Stimulated activated effector memory CD8-positive, alpha-beta T cell treated with anti-CD3 and anti-CD28 coated beads, Interleukin-12 subunit alpha, Interleukin-12 subunit beta, amount 100 ng/mL, for 72 hours (primary cell): ENCODE measurements around the gene CRY2.
"Not testable (repeated sequence)": the region's sequence is repeated elsewhere in the genome, so short reads cannot be mapped to it uniquely, and the experiment has no call there.

ENCODE experiments used
- ATAC-seq: fragments of 150-1000 bp; cut with Tn5 transposase; 2 replicates; pipeline ENCODE4 v1.10.0; 2021
- DNase-seq, 2 donors: peaks; one replicate each; pipeline ENCODE4 v3.0.0; 2021 to 2022; ENCODE audit warnings: low spot score in 2 of 2
- H3K27ac Mint-ChIP-seq: one replicate; pipeline ENCODE4 v1.8.0; 2022; ENCODE audit warnings: mild to moderate bottlenecking, mixed read lengths
- H3K36me3 Mint-ChIP-seq: one replicate; pipeline ENCODE4 v1.8.0; 2022; ENCODE audit warnings: mild to moderate bottlenecking, mixed read lengths
- H3K4me1 Mint-ChIP-seq: one replicate; pipeline ENCODE4 v1.8.0; 2022; ENCODE audit warnings: mixed read lengths
- H3K4me3 Mint-ChIP-seq: one replicate; pipeline ENCODE4 v1.8.0; 2022; ENCODE audit warnings: mild to moderate bottlenecking, mixed read lengths
- H3K9me3 Mint-ChIP-seq: one replicate; pipeline ENCODE4 v1.8.0; 2022; ENCODE audit warnings: mixed read lengths

The CRY2 gene

DNA sequence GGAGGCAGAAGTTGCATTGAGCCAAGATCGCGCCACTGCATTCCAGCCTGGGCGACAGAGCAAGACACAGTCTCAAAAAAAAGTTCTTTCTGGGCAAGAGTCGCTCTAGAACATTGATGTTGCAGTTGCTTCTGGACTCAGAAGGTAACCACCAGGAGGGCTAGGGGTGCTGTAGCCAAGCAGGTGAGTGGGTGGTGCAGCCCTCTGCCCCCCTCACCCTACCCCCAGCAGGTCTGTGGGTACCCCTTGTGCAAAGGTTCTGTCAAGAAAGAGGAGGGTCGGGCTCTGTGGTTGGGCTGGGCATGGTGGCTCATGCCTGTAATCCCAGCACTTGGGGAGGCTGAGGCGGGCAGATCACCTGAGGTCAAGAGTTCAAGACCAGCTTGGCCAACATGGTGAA is 38.8 kb upstream of the CRY2 start:
- not testable (repeated sequence) for H3K9me3 Mint-ChIP-seq, ATAC-seq, H3K27ac Mint-ChIP-seq, DNase-seq
- H3K36me3 Mint-ChIP-seq = peaks cover 33% of the 10 kb centered on the region
- H3K4me1 Mint-ChIP-seq = peaks cover 51% of the 10 kb centered on the region
- peak overlapping the region; percentile 93 for H3K4me3 Mint-ChIP-seq

DNA sequence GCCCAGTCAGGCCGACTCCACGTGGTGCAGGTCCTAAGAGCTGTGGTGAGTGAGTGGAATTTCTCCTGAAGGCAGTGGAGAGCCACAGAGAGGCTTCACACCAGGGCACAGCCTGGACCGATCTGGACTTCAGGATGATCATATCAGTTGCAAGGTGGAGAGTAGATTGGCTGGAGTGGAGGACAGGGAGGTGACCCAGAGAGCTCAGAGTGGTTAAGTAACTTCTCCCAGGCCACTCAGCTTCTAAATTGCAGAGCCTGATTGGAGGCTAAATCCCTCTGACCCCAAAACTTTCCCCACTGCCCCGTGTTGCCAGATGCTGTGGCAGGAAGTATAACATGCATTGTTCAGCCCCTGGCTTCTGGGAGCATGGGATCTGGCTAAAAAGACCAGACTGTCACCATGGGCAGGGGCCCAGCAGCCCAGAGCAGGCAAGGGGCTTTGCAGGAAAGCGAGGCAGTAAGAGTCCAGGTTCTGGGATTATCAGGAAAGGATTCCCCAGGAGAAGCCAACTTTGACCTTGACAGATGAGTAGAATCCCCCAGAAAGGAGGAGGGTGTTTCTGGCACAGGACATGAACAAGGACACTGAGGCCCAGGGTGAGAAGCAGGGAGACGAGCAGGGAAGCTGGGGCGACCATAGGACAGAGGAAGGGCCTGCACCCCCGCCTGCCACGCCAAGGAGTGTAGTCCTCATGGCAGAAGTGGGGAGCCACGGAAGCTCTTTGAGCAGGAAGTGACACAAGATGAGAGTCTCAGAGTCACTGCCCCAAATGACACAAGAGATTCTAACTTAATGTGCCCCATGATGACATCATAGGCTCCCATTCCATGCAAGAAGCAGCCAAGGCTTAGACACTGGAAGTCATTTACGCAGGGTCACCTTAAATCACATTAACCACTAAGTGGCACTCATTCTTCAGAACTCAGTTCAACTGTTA is 37.5 kb upstream of the CRY2 start:
- Mint-ChIP-seq H3K9me3 (no peaks in the 10 kb centered on the region), H3K4me3 (no peak overlapping the region), H3K36me3 (peaks cover 28% of the 10 kb centered on the region), H3K4me1 (peaks cover 51% of the 10 kb centered on the region), H3K27ac (peak overlapping the region; percentile 76)
- ATAC-seq (no peak), DNase-seq (no peak)

DNA sequence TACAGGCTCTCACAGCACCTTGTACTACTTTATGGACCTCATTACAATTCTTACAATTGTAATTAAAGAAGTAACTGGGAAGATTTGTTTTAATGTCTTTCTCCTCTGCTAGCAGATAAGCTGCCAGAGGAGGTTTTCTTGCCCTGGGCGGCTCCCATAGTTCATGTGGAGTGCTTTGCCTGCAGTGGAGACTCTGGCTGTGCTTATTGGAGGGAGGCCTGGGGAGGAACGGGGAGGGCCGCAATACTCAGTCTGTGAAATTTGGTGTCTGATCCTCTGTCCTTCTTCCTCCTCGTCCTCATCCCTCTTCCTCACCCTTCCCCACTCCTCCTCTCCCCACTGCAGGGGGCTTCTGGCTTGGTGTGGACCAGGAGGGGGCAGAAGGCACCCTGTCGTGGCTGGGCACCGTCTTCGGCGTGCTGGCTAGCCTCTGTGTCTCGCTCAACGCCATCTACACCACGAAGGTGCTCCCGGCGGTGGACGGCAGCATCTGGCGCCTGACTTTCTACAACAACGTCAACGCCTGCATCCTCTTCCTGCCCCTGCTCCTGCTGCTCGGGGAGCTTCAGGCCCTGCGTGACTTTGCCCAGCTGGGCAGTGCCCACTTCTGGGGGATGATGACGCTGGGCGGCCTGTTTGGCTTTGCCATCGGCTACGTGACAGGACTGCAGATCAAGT is 36.7 kb upstream of the CRY2 start:
- H3K4me1 Mint-ChIP-seq = peaks cover 51% of the 10 kb centered on the region
- no peak for ATAC-seq
- no peaks in the 10 kb centered on the region for H3K9me3 Mint-ChIP-seq
- no peak overlapping the region for H3K4me3 Mint-ChIP-seq
- H3K36me3 Mint-ChIP-seq = peaks cover 27% of the 10 kb centered on the region
- DNase-seq = no peak
- H3K27ac Mint-ChIP-seq = peak overlapping the region; percentile 76

DNA sequence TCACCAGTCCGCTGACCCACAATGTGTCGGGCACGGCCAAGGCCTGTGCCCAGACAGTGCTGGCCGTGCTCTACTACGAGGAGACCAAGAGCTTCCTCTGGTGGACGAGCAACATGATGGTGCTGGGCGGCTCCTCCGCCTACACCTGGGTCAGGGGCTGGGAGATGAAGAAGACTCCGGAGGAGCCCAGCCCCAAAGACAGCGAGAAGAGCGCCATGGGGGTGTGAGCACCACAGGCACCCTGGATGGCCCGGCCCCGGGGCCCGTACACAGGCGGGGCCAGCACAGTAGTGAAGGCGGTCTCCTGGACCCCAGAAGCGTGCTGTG is 36.2 kb upstream of the CRY2 start:
- Mint-ChIP-seq H3K27ac (no peak overlapping the region), H3K9me3 (no peaks in the 10 kb centered on the region), H3K4me3 (no peak overlapping the region), H3K36me3 (peaks cover 27% of the 10 kb centered on the region), H3K4me1 (peaks cover 47% of the 10 kb centered on the region)
- DNase-seq (no peak), ATAC-seq (no peak)

DNA sequence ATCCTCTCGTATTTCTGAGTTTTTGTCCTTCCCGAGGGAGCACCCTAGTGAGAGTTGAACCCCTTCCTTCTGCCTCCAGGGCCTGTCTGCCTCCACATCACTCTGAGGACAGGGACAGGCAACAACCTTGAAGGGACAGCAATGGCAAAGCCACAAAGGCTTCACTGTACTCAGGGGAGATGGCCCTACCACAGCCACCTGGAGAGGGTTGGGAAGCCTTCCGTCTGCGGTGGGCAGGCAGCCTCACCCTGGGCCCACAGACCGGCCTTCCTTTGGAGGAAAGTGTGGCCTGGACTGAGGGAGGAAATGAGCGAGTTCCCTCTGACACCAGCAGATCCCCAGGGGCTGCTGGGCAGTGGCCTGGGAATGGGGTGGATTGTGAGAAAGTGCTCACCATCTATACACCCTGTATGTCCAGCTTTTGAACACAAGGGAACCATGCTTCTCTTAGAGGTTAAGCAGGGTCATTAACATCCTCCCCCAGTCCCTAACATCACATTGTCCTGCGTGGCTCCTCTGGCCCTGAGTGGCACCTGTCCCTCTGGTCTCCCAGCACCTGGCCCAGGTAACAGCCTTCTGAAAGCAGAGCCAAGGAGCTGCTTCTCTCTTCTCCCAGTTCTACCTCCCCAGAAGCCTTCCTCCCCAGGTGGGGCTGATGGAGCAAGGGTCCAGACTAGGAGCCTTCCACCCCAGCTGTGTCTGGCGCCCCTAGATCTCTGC is 35.5 kb upstream of the CRY2 start:
- DNase-seq (no peak), ATAC-seq (no peak)
- Mint-ChIP-seq H3K4me1 (peaks cover 40% of the 10 kb centered on the region), H3K27ac (no peak overlapping the region), H3K9me3 (no peaks in the 10 kb centered on the region), H3K4me3 (no peak overlapping the region), H3K36me3 (peaks cover 27% of the 10 kb centered on the region)

DNA sequence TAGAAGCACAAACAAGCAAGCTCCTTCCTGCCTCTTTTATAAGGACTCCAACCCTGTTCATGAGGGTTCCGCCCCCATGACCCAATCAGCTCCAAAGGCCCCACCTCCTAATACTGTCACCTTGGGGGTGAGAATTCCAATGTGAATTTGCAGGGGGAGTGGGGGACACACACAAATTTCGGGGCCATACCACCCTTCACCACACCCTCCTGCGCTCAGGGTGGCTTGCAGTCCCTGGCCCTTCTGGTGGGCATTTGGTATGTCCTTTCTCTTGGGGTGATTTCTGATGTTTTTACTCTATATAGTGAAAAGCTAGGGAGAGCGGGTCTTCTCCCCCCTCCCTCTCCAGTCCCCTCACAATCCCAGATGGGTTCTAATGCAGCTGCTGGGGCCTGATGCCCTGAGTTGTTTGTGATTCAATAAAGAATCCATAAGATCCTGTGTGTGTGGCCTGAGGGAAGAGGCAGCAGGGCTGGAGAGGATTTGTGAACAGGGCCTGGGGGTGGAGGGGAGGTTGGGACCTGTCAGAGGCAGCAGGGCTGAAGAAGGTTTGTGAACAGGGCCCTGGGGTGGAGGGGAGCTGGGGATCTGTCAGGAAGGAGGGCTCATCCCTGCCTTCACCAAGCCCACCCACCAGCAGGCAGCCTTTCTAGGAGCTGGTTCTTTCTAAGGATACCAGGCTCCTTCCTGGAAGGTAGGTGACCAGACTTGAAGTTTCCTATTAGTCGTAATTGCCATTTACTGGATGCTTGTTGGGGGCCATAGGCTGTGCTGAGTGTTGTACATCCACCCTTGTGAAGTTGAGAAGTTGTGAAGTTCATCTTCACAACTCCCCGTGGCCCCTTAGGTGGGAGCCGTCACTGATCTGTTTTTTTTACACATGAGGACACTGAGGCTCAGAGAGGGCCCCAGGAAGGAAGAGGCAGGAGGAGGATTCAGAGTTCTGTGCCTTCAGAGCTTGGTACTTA is 34.4 kb upstream of the CRY2 start:
- peaks cover 27% of the 10 kb centered on the region for H3K36me3 Mint-ChIP-seq
- H3K4me3 Mint-ChIP-seq = no peak overlapping the region
- H3K9me3 Mint-ChIP-seq = no peaks in the 10 kb centered on the region
- no peak for DNase-seq
- H3K4me1 Mint-ChIP-seq = peaks cover 29% of the 10 kb centered on the region
- ATAC-seq = no peak
- peak overlapping the region; percentile 60 for H3K27ac Mint-ChIP-seq

DNA sequence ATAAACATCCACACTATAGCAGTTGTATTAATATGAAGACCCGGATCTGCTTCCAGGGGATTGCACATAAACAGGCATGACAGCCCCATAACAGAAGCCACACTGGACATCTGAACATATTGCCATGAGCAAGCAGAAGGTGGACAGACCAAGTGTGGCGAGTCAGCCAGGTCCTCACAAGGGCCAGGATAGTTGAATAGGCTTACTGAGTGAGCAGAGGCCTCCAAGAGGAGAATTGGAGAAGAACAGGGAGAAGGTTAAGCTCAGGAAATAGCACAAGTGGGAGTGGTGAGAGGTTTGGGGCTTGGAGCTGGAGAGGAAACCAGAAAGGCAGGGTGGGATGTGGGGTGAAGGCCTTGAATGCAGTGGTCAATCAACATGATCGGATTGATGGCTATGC is 31.5 kb upstream of the CRY2 start:
- Mint-ChIP-seq H3K4me3 (no peak overlapping the region), H3K27ac (no peak overlapping the region), H3K36me3 (peaks cover 18% of the 10 kb centered on the region), H3K4me1 (peaks cover 2% of the 10 kb centered on the region), H3K9me3 (no peaks in the 10 kb centered on the region)
- ATAC-seq (no peak), DNase-seq (no peak)

DNA sequence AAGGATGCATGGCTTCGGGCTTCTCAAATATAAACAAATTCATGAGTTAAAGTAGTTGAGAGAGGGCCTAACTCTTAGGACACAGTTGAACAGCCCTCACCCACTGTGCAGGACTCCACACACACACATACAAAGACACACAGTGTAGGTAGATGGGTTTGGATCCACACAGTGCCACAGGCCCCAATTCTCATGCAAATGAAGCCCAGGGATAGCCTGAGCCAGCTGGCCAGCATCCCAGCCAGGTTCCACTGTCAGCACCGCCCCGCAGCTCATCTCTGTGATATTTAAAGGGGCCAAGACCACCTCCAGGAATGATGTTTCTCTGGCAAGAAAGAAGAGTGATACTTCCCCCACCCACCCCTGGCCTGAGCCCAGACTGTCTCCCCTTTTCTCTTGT is 30.7 kb upstream of the CRY2 start:
- Mint-ChIP-seq H3K9me3 (no peaks in the 10 kb centered on the region), H3K36me3 (peaks cover 12% of the 10 kb centered on the region), H3K27ac (no peak overlapping the region), H3K4me3 (no peak overlapping the region), H3K4me1 (no peaks in the 10 kb centered on the region)
- ATAC-seq (no peak), DNase-seq (no peak)

DNA sequence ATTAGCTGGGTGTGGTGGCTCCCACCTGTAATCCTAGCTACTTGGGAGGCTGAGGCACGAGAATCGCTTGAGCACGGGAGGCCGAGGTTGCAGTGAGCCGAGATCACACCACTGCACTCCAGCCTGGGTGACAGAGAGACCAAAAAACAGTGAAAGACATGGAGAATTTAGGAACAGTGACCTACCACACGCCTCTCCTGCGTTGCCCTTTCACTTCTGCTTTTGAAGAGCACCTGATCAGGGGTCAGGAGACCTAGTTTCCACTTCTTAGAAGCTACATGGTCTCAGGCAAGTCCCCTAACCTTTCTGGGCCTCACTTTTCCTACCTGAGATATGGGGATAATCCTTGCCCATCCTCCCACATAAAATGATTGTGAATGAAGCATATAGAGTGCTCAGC is 30.1 kb upstream of the CRY2 start:
- peaks cover 7% of the 10 kb centered on the region for H3K36me3 Mint-ChIP-seq
- H3K4me3 Mint-ChIP-seq = no peak overlapping the region
- no peaks in the 10 kb centered on the region for H3K4me1 Mint-ChIP-seq
- no peaks in the 10 kb centered on the region for H3K9me3 Mint-ChIP-seq
- ATAC-seq (no peak), DNase-seq (no peak)
- H3K27ac Mint-ChIP-seq = peak overlapping the region; percentile 9

DNA sequence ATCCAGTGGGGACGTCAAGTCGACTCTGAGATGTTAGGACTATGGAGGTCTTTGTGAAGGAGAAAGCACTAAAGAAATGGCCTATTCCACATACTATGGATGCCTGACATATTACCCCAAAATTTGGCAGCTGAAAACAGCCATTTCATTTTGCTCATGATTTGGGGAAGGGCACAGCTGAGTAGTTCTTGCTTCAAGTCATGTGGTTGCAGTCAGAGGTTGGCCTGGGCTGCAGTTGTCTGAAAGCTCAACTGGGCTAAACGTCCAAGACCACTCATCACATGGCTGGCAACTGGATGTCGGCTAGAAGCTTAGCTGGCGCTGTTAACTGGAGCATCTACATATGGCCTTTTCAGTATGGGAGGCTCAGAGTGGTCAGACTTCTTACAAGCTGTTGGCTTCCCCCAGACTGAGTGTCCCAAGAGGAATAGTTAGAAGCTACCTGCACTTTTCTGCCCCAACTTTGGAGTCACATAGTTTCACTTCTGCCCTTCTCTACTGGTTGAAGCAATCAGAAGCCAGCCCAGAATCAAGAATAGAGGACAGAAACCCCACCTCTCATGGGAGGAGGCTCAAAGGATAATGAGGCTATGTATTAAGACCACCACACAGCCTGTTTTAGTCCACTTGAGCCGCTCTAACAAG is 28.2 kb upstream of the CRY2 start:
- no peaks in the 10 kb centered on the region for H3K9me3 Mint-ChIP-seq
- H3K36me3 Mint-ChIP-seq = no peaks in the 10 kb centered on the region
- peaks cover 4% of the 10 kb centered on the region for H3K4me1 Mint-ChIP-seq
- DNase-seq (no peak), ATAC-seq (no peak)
- H3K27ac Mint-ChIP-seq = no peak overlapping the region
- no peak overlapping the region for H3K4me3 Mint-ChIP-seq

DNA sequence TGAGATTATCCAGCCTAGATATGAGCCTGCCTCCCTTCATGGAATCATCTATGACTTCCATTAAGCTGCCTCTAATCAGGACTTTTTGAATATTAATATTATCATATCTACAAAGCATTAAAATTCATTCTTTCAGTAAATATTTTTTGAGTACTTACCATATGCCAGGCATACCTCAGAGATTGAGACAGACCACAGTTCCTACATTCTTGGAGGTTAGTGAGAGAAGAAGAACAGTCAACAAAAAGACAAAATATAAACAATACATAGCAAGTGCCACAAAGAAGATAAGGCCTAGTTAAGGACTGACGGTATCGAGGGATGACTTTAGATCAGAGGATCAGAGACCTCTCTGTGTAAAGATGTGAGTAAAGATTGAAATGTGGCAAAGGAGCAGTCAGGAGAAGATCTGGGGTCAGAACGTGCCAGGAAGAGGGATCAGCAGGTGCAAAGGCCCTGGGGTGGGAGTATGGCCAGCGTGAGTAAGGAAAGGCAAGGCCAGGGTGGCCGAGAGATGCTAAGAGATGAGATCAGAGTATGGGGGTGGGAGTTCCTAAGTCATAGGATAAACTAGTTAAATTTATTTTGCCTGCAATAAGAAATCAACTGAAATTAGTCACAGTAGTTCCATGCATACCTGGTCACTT is 26.9 kb upstream of the CRY2 start:
- Mint-ChIP-seq H3K36me3 (no peaks in the 10 kb centered on the region), H3K9me3 (no peaks in the 10 kb centered on the region), H3K4me1 (peaks cover 4% of the 10 kb centered on the region), H3K4me3 (no peak overlapping the region), H3K27ac (no peak overlapping the region)
- no peak for ATAC-seq
- DNase-seq = no peak

DNA sequence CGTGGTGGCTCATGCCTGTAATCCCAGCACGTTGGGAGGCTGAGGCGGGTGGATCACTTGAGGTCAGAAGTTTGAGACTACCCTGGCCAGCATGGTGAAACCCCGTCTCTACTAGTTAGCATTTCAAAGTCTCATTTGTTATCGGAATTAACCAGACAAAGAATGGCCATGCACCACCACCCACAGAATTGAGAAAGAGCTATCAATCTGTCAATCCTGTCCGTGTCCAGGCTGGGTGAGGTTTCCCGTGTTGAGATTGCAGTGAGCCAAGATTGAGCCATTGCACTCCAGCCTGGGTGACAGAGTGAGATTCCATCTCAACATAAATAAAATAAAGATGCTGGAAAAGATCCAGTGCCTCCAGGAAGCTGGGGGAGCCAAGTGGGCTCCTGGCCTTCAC is 20.8 kb upstream of the CRY2 start:
- not testable (repeated sequence) for H3K9me3 Mint-ChIP-seq, H3K27ac Mint-ChIP-seq, H3K36me3 Mint-ChIP-seq, H3K4me3 Mint-ChIP-seq, DNase-seq, ATAC-seq, H3K4me1 Mint-ChIP-seq

DNA sequence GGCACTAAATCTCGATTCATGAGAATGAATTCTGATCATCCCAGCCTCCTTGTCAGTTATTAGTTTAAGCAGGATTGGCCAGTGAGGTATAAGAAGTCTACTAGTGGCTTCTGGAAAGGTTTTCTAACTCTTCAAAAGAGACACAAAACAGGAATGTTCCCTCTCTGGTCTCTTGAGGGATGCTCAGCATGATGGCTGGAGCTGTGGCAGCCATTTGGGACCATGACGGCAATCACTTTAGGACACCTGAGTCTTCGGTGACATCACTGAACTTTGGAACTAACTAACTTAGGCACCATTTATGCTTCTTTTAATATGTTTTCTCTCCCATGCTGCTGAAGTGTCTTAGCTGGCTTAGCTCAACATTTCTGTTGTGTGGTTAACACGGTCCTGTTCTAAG is 20.2 kb upstream of the CRY2 start:
- no peak for DNase-seq
- Mint-ChIP-seq H3K4me1 (peaks cover 4% of the 10 kb centered on the region), H3K27ac (no peak overlapping the region), H3K9me3 (no peaks in the 10 kb centered on the region), H3K36me3 (no peaks in the 10 kb centered on the region), H3K4me3 (no peak overlapping the region)
- ATAC-seq = no peak

DNA sequence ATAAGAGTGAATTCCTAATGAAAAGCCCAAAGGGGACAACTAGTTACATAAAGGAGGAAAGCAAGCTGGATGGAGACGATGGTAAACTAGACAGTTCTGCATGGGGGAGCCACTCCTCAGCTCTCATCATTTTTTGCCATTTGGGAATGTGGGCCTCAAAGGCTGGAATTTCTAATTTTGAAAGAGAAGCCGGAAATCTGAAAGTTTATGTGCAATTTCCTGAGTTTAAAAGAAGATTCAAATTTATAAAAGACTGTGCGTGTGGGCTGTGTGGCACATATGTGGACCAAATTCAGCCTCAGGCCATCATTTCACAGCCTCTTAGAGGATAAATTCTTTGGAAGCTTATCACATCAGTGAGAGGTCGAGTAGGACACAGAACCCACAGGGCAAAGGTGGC is 18.3 kb upstream of the CRY2 start:
- H3K4me1 Mint-ChIP-seq = peaks cover 5% of the 10 kb centered on the region
- no peak overlapping the region for H3K27ac Mint-ChIP-seq
- no peak for ATAC-seq

More for the DNA sequence above, 18.3 kb upstream of the CRY2 start:
- Mint-ChIP-seq H3K36me3 (no peaks in the 10 kb centered on the region), H3K9me3 (no peaks in the 10 kb centered on the region), H3K4me3 (no peak overlapping the region)
- no peak for DNase-seq
